HS-5 (cell line): ENCODE measurements around the gene ETDC.
"Not testable (repeated sequence)": the region's sequence is repeated elsewhere in the genome, so short reads cannot be mapped to it uniquely, and the experiment has no call there.

Experiments used
- DNase-seq: peaks from one replicate; pipeline ENCODE4 v3.0.0-alpha.2; 2012; ENCODE audit warnings: low read depth

The ETDC gene

DNA sequence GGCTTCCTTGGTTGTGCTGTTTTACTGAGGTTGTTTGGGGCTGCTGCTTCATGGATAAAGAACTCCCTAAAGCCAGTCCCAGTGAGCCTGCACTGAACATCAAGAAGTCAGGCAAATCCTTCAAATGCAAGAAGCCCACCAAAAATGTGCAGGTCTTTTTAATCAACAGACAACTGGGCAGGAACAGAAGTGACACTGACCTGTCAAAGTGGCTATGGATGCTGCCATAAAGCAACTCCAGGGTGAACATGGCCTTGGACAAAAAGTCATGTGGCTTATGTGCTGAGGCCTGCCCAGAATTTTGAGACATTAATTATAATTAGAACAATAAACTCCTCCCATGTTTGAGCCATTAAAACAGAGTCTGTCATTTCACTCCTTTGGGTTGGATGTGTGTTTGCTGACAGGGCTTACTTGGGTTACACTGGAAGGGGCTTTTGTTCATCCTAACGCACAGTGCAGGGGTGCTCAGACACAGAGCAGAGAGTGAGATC lies at the start of gene ETDC:
TSS of gene ETDC (plus strand) at position 51 of the 494 bp plus-strand sequence. CDS start at position 51, 0 bp downstream.
- DNase-seq: no peak

DNA sequence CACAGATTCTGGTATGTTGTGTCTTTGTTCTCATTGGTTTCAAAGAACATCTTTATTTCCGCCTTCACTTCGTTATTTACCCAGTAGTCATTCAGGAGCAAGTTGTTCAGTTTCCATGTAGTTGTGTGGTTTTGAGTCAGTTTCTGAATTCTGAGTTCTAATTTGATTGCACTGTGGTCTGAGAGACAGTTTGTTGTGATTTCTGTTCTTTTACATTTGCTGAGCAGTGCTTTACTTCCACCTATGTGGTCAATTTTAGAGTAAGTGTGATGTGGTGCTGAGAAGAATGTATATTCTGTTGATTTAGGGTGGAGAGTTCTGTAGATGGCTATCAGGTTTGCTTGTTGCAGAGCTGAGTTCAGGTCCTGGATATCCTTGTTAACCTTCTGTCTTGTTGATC lies 48.3 kb upstream of the ETDC start:
- not testable (repeated sequence) for DNase-seq

DNA sequence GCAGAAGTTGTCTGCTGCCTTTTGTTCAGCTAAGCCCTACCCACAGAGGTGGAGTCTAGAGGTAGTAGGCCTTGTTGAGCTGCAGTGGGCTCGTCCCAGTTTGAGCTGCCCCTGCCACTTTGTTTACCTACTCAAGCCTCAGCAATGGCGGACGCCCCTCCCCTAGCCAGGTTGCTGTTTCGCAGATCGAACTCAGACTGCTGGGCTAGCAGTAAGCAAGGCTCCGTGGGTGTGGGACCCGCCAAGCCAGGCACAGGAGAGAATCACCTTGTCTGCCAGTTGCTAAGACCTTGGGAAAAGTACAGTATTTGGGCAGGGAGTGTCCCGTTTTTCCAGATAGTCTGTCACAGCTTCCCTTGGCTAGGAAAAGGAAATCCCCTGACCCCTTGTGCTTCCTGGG lies 45.9 kb upstream of the ETDC start:
- not testable (repeated sequence) for DNase-seq

DNA sequence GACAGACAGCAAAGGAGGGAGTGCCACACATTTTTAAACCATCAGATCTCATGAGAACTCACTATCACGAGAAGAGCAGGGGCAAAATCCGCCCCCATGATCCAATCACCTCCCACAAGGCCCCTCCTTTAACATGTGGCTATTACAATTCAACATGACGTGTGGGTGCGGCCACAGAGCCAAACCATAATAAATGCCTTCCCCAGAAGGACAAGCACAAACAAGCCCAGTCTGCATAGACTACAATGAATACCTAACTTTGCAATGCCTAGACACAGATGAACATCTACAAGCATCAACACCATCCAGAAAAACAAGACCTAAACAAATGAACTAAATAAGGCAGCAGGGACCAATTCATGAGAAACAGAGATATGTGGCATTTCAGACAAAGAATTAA lies 45.1 kb upstream of the ETDC start:
- no peak for DNase-seq

- DNase-seq: no peak
Observed at GRCh38 chrX:135273162-135273561, 36.1 kb upstream of the ETDC start.

GRCh38 chrX:135275973-135276372 lies 33.3 kb upstream of the ETDC start:
- DNase-seq: no peak

DNA sequence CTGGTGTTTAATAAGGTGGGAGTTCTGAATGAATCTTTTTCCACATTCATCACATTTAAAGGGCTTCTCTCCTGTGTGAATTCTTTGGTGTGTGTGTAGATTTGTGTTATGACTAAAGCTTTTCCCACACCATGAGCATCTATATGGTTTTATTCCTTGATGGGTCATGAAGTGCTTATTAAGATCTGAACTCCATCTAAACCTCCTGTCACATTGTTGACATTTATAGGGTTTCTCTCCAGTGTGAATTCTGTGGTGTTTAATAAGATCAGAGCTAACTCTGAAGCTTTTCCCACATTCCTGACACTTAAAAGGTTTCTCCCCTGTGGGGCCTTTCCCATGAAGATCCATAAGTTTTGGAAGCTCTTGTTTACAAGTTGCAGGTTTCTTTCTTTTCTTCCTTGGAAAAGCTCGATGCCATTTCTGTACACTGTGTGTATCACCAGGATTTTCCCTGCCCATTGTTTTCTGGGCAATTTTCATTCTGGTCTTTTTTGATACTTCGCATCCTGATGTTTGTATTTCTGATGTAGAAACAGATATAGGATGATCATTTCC lies 21.9 kb upstream of the ETDC start:
- no peak for DNase-seq

GRCh38 chrX:135295238-135295943 lies 13.9 kb upstream of the ETDC start:
- no peak for DNase-seq

- no peak for DNase-seq
Observed at GRCh38 chrX:135295944-135296305, 13.4 kb upstream of the ETDC start.

DNA sequence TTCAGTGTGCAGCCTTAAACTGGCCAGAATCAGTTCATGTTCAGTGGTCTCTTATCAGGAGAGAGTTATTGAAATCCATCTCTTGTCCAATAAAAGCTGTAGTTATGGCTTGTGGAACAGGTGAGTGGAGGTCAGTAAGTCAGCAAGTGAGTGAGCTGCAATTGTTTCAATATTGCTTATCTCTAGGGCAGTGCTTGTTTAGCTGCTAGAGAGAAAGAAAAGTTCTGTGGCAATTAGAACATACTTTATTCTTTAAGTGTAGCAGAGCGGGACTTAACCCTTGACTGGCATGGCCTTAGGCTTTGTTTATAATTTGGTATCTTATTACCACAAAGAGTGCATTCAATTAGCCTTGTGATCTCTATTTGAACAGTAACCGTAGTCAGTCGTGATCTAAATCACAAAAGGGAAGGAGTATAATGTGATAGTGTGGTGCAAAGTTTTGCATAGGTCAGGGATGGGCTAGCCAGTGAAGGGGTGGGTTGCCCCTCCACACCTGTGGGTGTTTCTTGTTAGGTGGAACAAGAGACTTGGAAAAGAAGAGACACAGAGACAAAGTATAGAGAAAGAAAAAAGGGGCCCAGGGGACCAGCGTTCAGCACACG lies 6.9 kb upstream of the ETDC start:
- no peak for DNase-seq

DNA sequence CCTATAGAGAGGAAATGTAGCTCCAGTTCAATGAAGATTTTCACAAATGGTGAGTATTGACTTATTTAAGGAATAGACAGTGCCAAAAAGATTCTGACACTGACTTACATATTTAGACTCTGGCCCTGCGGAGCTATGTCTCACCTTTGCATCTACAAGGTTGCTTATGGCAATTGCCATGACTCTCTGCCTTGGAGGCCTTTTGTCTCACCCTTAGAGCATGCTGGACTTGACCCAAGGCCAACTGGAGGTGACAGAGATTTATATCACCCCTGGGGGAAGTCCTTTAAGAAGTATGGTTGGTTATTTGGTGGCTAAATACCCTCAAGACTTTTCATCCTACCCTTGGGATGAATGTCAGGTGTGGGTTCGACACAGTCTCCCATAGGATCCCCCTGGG lies 4.5 kb upstream of the ETDC start:
- no peak for DNase-seq

DNA sequence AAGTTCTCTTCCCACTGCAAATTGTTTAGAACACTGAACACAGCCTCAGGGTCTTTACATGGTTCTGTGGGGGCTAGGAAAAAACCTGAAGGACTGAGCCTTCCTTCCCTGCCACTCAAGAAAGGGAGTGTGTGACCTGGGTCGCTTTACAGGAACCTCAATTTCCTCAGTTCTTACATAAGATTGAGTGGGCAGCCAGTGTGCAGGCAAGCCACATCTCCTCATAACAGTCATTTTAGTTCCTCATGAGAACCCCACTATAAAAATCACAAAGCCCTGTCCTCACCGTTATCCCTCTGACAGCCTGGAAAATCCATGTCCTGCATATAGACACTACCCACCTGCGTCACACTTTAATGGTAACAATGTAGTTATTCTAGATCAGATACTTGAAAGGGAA lies 2.1 kb upstream of the ETDC start:
- DNase-seq: no peak

- no peak for DNase-seq
Observed at GRCh38 chrX:135308345-135308855, 880 bp upstream of the ETDC start.

- no peak for DNase-seq
Observed at GRCh38 chrX:135315864-135316263, 6.6 kb downstream of the ETDC start.

DNA sequence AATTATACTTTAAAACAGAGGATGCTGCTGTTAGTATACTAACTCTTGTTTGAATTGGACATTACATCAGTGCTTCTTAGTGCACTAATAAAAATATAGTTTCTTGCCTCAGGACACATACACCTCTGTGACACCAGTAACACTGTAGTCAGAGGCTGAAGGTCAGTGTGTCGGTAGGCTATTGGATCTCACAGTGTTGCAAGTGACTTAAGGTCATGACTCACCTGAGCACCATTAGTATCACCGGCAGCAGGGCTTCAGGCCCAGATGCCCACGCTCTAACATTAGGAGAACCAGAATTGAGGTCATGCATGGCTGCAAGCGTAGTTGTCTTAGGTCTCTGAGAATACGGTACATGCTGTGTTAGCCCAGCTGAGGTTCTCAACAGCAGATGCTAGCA lies 15.2 kb downstream of the ETDC start:
- DNase-seq: no peak

GRCh38 chrX:135325036-135325818 lies 15.9 kb downstream of the ETDC start:
- not testable (repeated sequence) for DNase-seq

DNA sequence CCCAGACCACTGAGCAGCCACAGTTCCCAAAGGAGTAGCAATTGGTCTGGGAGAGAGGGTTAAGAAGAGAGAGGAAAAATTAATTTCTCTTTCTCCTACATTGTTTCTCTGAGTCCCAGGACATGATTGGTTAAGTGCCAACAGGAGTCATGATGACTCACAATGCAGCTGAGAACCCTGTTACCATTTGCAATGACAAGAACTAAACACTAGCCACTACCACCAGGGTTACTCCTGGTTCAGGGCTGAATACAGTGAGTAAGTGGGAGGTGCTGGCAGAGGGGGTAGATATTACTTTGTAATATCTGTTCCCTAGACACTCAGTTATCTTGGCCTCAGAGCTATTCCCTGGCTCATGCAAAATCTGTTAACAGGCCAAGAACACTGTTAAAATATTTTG lies 18.0 kb downstream of the ETDC start:
- peak; percentile 39 for DNase-seq

DNA sequence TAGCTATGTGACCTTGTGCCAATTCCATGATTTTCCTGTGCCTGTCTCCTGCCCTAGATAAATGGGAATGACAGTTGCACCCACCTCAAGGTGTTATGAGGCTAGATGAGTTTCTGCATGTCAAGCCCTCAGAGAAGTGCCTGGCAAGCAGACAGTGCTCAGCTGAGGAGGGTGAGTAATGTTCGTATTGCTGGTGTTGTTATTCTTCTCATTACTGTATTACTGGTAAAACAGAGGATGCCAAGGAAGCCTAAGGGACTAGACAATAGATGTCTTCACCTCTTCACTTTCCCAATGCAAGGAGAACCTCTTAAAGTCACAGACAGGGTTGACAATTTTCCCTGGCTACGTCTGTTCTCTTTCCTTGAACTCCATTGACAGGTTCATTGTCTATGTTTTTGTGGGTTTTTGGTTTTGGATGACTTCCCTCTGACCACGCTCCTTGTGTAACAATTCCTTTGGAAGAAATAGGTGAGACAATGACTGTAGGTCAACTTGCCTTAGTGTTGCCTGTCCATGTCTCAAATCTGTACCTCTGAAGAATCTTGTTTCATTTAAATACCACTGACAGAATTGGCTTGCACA lies 19.2 kb downstream of the ETDC start:
- no peak for DNase-seq

GRCh38 chrX:135330706-135331105 lies 21.4 kb downstream of the ETDC start:
- DNase-seq: no peak

DNA sequence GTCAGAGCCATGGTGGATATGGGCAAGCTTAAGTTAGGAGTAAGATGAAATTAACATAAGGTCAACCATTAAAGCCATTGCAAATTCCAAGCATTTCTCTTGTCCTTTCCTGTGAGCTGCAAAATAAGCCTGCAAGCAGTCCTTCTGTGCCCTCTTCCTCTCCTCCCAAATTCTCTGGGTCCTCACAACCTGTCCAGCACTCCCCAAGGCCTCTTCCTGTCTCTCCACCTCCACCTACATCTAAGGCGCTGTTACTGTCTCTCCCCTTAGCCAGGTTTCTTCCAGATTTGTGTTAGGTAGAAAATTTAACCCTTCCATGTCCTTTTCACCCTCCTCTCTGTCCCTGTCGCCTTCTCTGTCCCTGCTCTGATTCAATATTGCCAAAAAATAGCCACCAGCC lies 22.2 kb downstream of the ETDC start:
- DNase-seq: no peak

DNA sequence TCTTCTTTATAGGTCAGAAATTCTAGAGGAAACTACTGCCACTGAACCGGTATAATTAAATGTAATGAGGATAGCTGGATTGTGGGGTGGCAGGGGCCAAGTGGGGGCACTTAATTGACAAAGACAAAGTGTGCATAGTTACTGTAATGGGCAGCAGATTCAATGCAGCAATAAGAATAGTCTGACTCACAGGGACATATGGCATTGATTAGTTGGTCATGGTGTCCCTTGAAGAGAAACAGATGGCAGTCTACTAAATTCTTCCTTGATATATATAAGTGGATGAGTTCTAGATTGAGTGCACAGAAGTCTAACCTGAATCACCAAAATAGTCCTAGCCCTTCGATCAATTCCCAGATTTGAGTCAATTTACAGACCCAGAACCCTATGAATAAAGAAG lies 31.6 kb downstream of the ETDC start:
- DNase-seq: no peak

DNA sequence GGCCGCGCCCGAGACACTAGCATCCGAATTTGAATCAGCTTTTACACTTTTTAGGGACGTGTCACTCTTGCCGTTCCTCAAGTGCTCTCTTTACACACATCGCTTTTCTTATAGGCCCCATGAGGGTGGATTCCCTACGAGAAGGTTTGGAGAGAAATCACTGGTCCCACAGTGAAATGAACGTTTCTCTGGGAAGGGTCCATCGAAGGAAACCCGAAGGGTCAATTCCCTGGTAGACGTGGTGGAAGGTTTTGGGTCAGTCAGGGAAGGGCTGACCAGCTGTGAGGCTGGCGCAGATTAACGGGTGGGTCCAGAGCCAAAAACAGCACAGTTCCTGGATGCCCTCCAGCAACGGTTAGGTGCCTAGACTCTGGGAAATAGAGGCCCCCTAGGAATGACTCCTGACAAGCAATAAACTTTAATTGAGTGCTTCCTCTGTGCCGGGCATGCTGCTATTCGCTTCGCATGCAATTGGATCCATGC lies 35.9 kb downstream of the ETDC start:
- no peak for DNase-seq
